ENCODE results near the gene THBS2. TPM values are rescaled to one million over a fixed set of nuclear protein-coding genes. Genes with fewer than 3 reads are reported as not detected.

The THBS2 gene
- total and polyA plus RNA-seq, 4 donors = 68.6 to 1,026 (median 539) TPM

DNA sequence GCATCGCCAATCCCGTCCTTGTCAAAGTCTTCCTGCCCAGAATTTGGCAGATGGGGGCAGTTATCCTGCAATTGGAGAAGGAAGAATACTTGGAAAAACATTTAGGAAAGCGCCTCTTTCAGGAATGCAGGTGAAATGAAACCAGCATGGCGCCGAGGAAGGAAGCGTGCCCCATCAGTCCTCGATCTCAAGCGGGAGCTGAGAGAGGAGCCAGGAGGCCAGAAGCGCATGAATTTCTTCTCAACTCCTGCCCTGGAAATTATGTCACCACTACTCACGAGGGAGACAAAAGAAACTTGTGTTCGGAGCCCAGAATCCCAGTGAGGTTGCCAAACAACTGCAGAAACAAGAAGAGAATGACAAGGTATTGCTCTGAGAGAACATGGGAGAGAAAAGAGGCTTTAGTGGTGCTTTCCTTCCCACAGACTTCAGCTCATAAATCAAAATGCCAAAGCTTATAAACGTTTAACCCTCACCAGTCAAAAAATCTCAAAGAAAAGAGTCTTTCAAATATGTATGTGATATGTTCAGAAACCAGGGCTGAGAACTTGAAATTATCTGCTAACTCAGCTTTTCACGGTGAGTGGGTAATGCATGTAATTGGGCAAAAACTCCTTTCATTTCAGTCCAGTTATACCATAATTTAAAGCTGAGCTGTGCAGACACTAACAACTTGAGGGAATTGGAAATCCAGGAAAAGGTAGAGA is 23.9 kb downstream of the THBS2 start:
- no peak overlapping the region for H3K4me3 ChIP-seq (ENCODE audit: low read length in 2 of 2)
- intact Hi-C loops (cut with DNase I) = no loop called here
- H3K4me1 ChIP-seq (ENCODE audit: control insufficient read depth in 1 of 2, insufficient read depth in 2 of 2, low read length in 2 of 2) = no peaks in the 10 kb centered on the region
- no peaks in the 10 kb centered on the region for H3K27me3 ChIP-seq (ENCODE audit: control insufficient read depth in 1 of 2, insufficient read depth in 2 of 2, low read length in 1 of 2)
- ATAC-seq (ENCODE audit: low FRiP score) (no peak), DNase-seq (no peak)
- WGBS, 2 donors = 26 to 31% methylated on average over 13 of the region's 13 CpGs
- peak overlapping the region in 1 of 2 donors; percentile 32 for H3K27ac ChIP-seq (ENCODE audit: low read depth in 1 of 2, low read length in 2 of 2)
- H3K36me3 ChIP-seq (ENCODE audit: control insufficient read depth in 1 of 2, insufficient read depth in 2 of 2, low read length in 1 of 2) = peaks cover 0 to 16% of the 10 kb centered on the region in 2 donors
- no peaks in the 10 kb centered on the region for H3K9me3 ChIP-seq (ENCODE audit: control insufficient read depth, low read length)

DNA sequence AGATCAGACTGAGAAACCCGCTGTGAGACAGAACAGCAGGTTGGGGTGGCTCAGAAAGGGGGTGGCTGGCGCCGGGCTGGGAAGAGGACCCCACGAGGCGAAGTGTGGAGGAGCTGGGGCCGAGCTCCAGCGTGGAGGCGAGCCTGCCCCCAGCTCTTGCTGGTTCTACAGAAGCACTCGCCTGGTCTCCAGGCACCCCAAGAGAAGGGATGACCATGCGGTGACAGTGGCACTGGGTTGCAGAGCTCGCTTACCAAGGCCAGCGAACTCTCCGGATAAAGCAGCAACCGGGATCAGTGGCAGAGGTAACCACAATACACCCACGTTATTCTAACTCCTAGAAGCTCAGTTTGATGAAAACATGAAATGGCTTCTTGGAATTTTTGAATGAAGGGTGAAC is 26.5 kb downstream of the THBS2 start:
- Histone ChIP-seq H3K27me3 (ENCODE audit: control insufficient read depth in 1 of 2, insufficient read depth in 2 of 2, low read length in 1 of 2) (no peaks in the 10 kb centered on the region), H3K4me3 (ENCODE audit: low read length in 2 of 2) (no peak overlapping the region), H3K36me3 (ENCODE audit: control insufficient read depth in 1 of 2, insufficient read depth in 2 of 2, low read length in 1 of 2) (peaks cover 0 to 12% of the 10 kb centered on the region in 2 donors), H3K9me3 (ENCODE audit: control insufficient read depth, low read length) (no peaks in the 10 kb centered on the region), H3K4me1 (ENCODE audit: control insufficient read depth in 1 of 2, insufficient read depth in 2 of 2, low read length in 2 of 2) (no peaks in the 10 kb centered on the region), H3K27ac (ENCODE audit: low read depth in 1 of 2, low read length in 2 of 2) (no peak overlapping the region)
- ATAC-seq (ENCODE audit: low FRiP score) (no peak), DNase-seq (no peak)
- intact Hi-C loops (cut with DNase I) = no loop called here
- 84 to 86% methylated on average over 15 of the region's 15 CpGs for whole genome bisulfite sequencing, 2 donors

DNA sequence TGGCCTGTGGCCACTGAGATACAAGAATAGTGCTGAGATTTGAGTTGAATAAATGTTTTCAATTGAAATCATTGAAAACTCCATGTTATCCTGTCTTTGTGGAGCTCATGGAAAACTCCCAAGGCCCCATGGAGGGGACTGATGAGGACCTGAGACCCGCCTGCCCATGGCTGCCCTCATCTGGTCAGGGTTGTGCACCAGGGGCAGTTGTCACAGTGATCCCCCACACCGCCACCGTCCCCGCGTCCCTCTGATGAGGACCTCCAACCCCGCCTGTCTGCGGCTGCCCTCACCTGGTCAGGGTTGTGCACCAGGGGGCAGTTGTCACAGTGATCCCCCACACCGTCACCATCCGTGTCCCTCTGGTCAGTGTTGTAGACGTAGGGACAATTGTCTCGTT is 27.8 kb downstream of the THBS2 start:
- intact Hi-C loops (cut with DNase I) = no loop called here
- Histone ChIP-seq H3K4me3 (ENCODE audit: low read length in 2 of 2) (no peak overlapping the region), H3K9me3 (ENCODE audit: control insufficient read depth, low read length) (no peaks in the 10 kb centered on the region), H3K36me3 (ENCODE audit: control insufficient read depth in 1 of 2, insufficient read depth in 2 of 2, low read length in 1 of 2) (peaks cover 0 to 8% of the 10 kb centered on the region in 2 donors), H3K4me1 (ENCODE audit: control insufficient read depth in 1 of 2, insufficient read depth in 2 of 2, low read length in 2 of 2) (no peaks in the 10 kb centered on the region), H3K27me3 (ENCODE audit: control insufficient read depth in 1 of 2, insufficient read depth in 2 of 2, low read length in 1 of 2) (no peaks in the 10 kb centered on the region), H3K27ac (ENCODE audit: low read depth in 1 of 2, low read length in 2 of 2) (no peak overlapping the region)
- DNase-seq (peak in 1 of 2 donors; percentile 43), ATAC-seq (ENCODE audit: low FRiP score) (no peak)
- 91% methylated on average over 11 of the region's 11 CpGs for WGBS, 2 donors

DNA sequence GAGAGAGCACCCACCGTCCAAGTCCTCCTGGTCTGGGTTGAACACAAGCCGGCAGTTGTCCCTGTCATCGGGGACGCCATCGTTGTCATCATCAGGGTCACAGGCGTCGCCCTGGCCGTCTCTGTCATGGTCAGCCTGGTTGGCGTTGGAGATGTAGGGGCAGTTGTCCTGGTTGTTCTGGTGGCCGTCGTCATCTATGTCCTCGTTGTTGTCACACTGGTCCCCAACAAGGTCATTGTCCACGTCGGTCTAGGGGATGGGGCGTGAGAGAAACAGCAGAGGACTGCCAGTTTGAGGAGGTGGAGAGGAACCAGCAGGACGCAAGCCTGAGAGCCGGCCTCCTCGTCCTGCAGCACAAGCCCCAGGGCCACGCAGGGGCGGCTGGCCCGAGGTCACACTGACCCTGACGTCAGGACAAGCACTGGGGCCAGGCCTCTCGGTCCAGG is 28.5 kb downstream of the THBS2 start:
- H3K4me3 ChIP-seq (ENCODE audit: low read length in 2 of 2) = no peak overlapping the region
- intact Hi-C loops (cut with DNase I) = no loop called here
- H3K36me3 ChIP-seq (ENCODE audit: control insufficient read depth in 1 of 2, insufficient read depth in 2 of 2, low read length in 1 of 2) = peaks cover 0 to 11% of the 10 kb centered on the region in 2 donors
- H3K27ac ChIP-seq (ENCODE audit: low read depth in 1 of 2, low read length in 2 of 2) = peak overlapping the region in 1 of 2 donors; percentile 76
- no peaks in the 10 kb centered on the region for H3K27me3 ChIP-seq (ENCODE audit: control insufficient read depth in 1 of 2, insufficient read depth in 2 of 2, low read length in 1 of 2)
- DNase-seq (peak in 1 of 2 donors; percentile 70), ATAC-seq (ENCODE audit: low FRiP score) (no peak)
- H3K9me3 ChIP-seq (ENCODE audit: control insufficient read depth, low read length) = no peaks in the 10 kb centered on the region
- H3K4me1 ChIP-seq (ENCODE audit: control insufficient read depth in 1 of 2, insufficient read depth in 2 of 2, low read length in 2 of 2) = no peaks in the 10 kb centered on the region
- 90 to 94% methylated on average over 23 of the region's 23 CpGs for WGBS, 2 donors

DNA sequence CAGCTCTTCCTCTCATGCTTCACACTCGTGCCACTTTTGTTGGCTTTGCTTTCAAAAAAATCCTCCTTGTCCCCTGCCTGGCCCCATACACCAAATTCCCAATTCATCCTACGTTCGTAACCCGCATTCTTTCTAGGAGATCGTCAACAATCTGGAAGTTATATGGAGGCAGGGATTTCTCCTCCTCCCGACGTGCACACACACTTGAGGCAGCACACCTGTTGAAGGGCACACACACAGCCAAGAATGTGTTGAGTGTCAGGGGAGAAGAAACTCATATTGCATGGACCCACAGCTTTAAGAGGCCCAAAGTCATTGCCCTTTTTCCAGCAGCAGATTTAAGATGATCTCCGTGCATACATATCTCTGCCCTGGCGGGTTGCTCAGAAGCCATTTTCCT is 28.9 kb downstream of the THBS2 start:
- no peak for ATAC-seq (ENCODE audit: low FRiP score)
- H3K27me3 ChIP-seq (ENCODE audit: control insufficient read depth in 1 of 2, insufficient read depth in 2 of 2, low read length in 1 of 2) = no peaks in the 10 kb centered on the region
- 72 to 73% methylated on average over 9 of the region's 9 CpGs for WGBS, 2 donors
- peaks cover 2 to 11% of the 10 kb centered on the region in 2 donors for H3K36me3 ChIP-seq (ENCODE audit: control insufficient read depth in 1 of 2, insufficient read depth in 2 of 2, low read length in 1 of 2)
- H3K9me3 ChIP-seq (ENCODE audit: control insufficient read depth, low read length) = no peaks in the 10 kb centered on the region
- no peaks in the 10 kb centered on the region for H3K4me1 ChIP-seq (ENCODE audit: control insufficient read depth in 1 of 2, insufficient read depth in 2 of 2, low read length in 2 of 2)
- intact Hi-C loops (cut with DNase I) = no loop called here
- no peak overlapping the region for H3K4me3 ChIP-seq (ENCODE audit: low read length in 2 of 2)
- H3K27ac ChIP-seq (ENCODE audit: low read depth in 1 of 2, low read length in 2 of 2) = peak overlapping the region in 1 of 2 donors; percentile 76
- DNase-seq = no peak

DNA sequence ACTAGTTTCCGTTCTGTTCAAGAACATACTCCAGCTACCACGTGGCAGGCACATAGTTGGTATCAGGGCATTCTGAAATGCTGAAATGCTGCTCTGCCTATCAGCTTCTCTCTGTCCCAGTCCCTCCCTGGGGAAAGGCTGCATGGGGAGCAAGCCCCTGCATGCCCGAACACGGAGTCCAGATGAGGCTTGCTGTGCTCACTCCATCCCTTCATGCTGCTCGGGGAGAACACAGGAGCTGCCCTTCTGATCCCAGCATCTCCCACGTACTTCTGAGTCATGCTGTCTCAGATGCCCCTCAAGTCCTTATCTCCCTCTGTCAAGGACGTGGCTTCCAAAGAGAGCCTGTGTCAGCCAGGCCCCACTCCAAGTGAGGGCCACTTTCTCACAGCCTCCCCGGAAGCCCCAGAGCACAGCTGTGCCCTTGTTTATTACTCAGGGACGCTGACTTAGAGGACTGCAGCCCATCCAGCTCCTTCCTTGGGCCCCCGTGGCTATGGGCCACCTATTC is 29.4 kb downstream of the THBS2 start:
- peak; percentile 44 for ATAC-seq (ENCODE audit: low FRiP score)
- 19 to 23% methylated on average over 10 of the region's 10 CpGs for WGBS, 2 donors
- intact Hi-C loops (cut with DNase I) = no loop called here

DNA sequence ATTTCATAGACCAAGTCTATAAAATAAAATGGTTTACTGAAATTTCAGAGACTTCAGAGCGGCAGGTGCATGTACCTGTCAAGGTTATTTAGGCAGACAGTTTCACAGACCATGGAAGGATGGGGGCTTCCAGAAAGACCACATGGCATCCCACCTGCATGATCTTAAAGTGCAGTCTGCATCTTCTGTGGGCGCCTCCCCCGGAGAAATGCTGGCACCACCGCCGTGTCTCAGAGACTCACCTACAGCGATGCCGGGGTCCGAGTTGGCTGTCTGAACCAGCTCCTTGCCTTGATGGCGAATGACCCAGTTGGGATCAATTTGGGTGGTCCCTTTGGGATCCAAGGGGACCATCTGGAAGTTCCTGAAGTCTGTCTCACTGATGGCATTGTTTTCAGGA is 30.6 kb downstream of the THBS2 start:
- intact Hi-C loops (cut with DNase I) = no loop called here
- H3K4me3 ChIP-seq (ENCODE audit: low read length in 2 of 2) = no peak overlapping the region
- ATAC-seq (ENCODE audit: low FRiP score) (no peak), DNase-seq (peak; percentile 47 to 65)
- no peaks in the 10 kb centered on the region for H3K9me3 ChIP-seq (ENCODE audit: control insufficient read depth, low read length)
- 96 to 97% methylated on average over 9 of the region's 9 CpGs for WGBS, 2 donors
- no peak overlapping the region for H3K27ac ChIP-seq (ENCODE audit: low read depth in 1 of 2, low read length in 2 of 2)
- no peaks in the 10 kb centered on the region for H3K27me3 ChIP-seq (ENCODE audit: control insufficient read depth in 1 of 2, insufficient read depth in 2 of 2, low read length in 1 of 2)
- H3K4me1 ChIP-seq (ENCODE audit: control insufficient read depth in 1 of 2, insufficient read depth in 2 of 2, low read length in 2 of 2) = no peaks in the 10 kb centered on the region
- peaks cover 6 to 11% of the 10 kb centered on the region in 2 donors for H3K36me3 ChIP-seq (ENCODE audit: control insufficient read depth in 1 of 2, insufficient read depth in 2 of 2, low read length in 1 of 2)

More for the DNA sequence above, 29.4 kb downstream of the THBS2 start:
- peak; percentile 59 to 73 for DNase-seq
- H3K36me3 ChIP-seq (ENCODE audit: control insufficient read depth in 1 of 2, insufficient read depth in 2 of 2, low read length in 1 of 2) = peaks cover 6 to 11% of the 10 kb centered on the region in 2 donors
- no peak overlapping the region for H3K4me3 ChIP-seq (ENCODE audit: low read length in 2 of 2)
- H3K9me3 ChIP-seq (ENCODE audit: control insufficient read depth, low read length) = no peaks in the 10 kb centered on the region
- peak overlapping the region in 1 of 2 donors; percentile 76 for H3K27ac ChIP-seq (ENCODE audit: low read depth in 1 of 2, low read length in 2 of 2)
- H3K27me3 ChIP-seq (ENCODE audit: control insufficient read depth in 1 of 2, insufficient read depth in 2 of 2, low read length in 1 of 2) = no peaks in the 10 kb centered on the region
- no peaks in the 10 kb centered on the region for H3K4me1 ChIP-seq (ENCODE audit: control insufficient read depth in 1 of 2, insufficient read depth in 2 of 2, low read length in 2 of 2)

DNA sequence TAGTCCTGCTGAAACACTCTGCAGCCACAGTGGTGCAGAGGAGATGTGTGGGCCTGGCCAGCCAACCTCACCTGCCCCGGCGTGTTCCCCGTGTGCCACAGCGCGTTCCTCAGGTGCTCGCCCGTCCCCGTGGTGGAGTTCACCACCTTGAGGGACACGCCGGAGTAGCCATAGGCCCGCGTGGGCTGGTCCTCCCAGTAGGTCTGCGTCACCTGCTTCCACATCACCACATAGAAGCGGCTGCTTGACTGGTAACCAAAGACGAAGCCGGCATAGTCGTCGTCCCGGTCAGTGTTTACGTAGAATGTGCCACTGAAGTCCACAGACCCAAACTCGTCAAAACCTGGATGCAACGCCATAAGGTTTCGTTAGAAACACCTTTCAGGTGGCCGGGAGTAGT is 31.5 kb downstream of the THBS2 start:
- Histone ChIP-seq H3K4me1 (ENCODE audit: control insufficient read depth in 1 of 2, insufficient read depth in 2 of 2, low read length in 2 of 2) (no peaks in the 10 kb centered on the region), H3K4me3 (ENCODE audit: low read length in 2 of 2) (no peak overlapping the region), H3K27ac (ENCODE audit: low read depth in 1 of 2, low read length in 2 of 2) (no peak overlapping the region), H3K27me3 (ENCODE audit: control insufficient read depth in 1 of 2, insufficient read depth in 2 of 2, low read length in 1 of 2) (no peaks in the 10 kb centered on the region), H3K36me3 (ENCODE audit: control insufficient read depth in 1 of 2, insufficient read depth in 2 of 2, low read length in 1 of 2) (peaks cover 6 to 10% of the 10 kb centered on the region in 2 donors), H3K9me3 (ENCODE audit: control insufficient read depth, low read length) (no peaks in the 10 kb centered on the region)
- 95 to 96% methylated on average over 24 of the region's 24 CpGs for WGBS, 2 donors
- ATAC-seq (ENCODE audit: low FRiP score) (no peak), DNase-seq (peak; percentile 48 to 72)
- intact Hi-C loops (cut with DNase I) = no loop called here

DNA sequence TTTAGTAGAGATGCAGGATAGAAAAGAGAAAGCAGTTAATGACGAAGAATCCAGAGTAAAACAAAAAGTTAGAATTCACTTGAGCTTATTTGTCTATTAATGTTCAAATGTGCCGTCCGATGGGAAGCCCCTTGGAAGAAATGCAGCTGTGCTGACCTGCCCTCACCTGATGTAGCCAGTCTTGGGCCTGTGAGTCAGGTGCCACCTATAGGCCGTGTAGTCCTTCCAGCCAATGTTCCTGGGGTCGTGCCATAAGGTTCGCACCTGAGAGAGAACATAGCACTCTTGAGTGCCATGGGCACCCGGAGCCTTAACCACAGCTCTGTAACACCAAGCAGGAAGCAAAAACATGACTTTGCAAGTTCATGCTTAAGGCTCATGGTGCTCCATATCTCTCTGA is 32.4 kb downstream of the THBS2 start:
- H3K4me1 ChIP-seq (ENCODE audit: control insufficient read depth in 1 of 2, insufficient read depth in 2 of 2, low read length in 2 of 2) = no peaks in the 10 kb centered on the region
- 87% methylated on average over 7 of the region's 7 CpGs for WGBS, 2 donors
- intact Hi-C loops (cut with DNase I) = no loop called here
- H3K36me3 ChIP-seq (ENCODE audit: control insufficient read depth in 1 of 2, insufficient read depth in 2 of 2, low read length in 1 of 2) = peaks cover 6 to 7% of the 10 kb centered on the region in 2 donors
- no peak overlapping the region for H3K27ac ChIP-seq (ENCODE audit: low read depth in 1 of 2, low read length in 2 of 2)
- DNase-seq = peak in 1 of 2 donors; percentile 56
- no peaks in the 10 kb centered on the region for H3K9me3 ChIP-seq (ENCODE audit: control insufficient read depth, low read length)
- no peaks in the 10 kb centered on the region for H3K27me3 ChIP-seq (ENCODE audit: control insufficient read depth in 1 of 2, insufficient read depth in 2 of 2, low read length in 1 of 2)
- H3K4me3 ChIP-seq (ENCODE audit: low read length in 2 of 2) = no peak overlapping the region
- ATAC-seq (ENCODE audit: low FRiP score) = no peak

All from aorta (tissue), 5 donors.